Panc1 (cell line): ENCODE results near the gene HSDL1. TPM values are rescaled to one million over a fixed set of nuclear protein-coding genes. Genes with fewer than 3 reads are reported as not detected.
"Not testable (repeated sequence)": the region's sequence is repeated elsewhere in the genome, so short reads cannot be mapped to it uniquely, and the experiment has no call there.

Source experiments
- ATAC-seq: fragments of 200-7000 bp; cut with Tn5 transposase; 2 replicates; pipeline ENCODE4 v1.9.1; 2020; ENCODE audit warnings: mild to moderate bottlenecking, moderate library complexity
- BruUV-seq: library from RNA; stranded (reverse); fragments of 400-500 nt; replicated peaks from 2 replicates; lab custom pipeline; 2021; lab: Mats Ljungman, UMichigan
- CTCF ChIA-PET: fragments of 300-600 bp; sonication (Branson Sonifier 250); formaldehyde crosslinking; loops from one replicate; lab custom pipeline; 2022; ENCODE audit warnings: antibody characterized with exemption; lab: Charles Lee
- POLR2A ChIA-PET: fragments of 300-600 bp; sonication (Branson Sonifier 250); formaldehyde crosslinking; loops from one replicate; lab custom pipeline; 2022; ENCODE audit warnings: antibody characterized with exemption; lab: Charles Lee
- DNase-seq: peaks from one replicate; pipeline ENCODE4 v3.0.0-alpha.2; 2010; ENCODE audit warnings: low read depth, low spot score
- H3K27ac ChIP-seq: 2 replicates; pipeline ENCODE4 v1.5.1; 2011; ENCODE audit warnings: mild to moderate bottlenecking, low read length, inconsistent platforms
- H3K27me3 ChIP-seq: fragments of 200-500 bp; sonication (Bioruptor generic); 2 replicates; pipeline ENCODE4 v1.6.0; 2014; ENCODE audit warnings: low read length, inconsistent platforms; ENCODE audit not compliant: control insufficient read depth, insufficient read depth
- H3K36me3 ChIP-seq: fragments of 200-500 bp; sonication (Bioruptor generic); 2 replicates; pipeline ENCODE4 v1.5.1; 2014; ENCODE audit warnings: inconsistent platforms, mild to moderate bottlenecking, low read length, moderate library complexity; ENCODE audit not compliant: control insufficient read depth, insufficient read depth
- H3K4me1 ChIP-seq: 2 replicates; pipeline ENCODE4 v1.5.1; 2011; ENCODE audit warnings: inconsistent platforms, mild to moderate bottlenecking, low read length, moderate library complexity; ENCODE audit not compliant: control insufficient read depth, insufficient read depth
- H3K4me3 ChIP-seq, 2 experiments: 2 replicates each; pipeline ENCODE4 v1.5.1; 2011 to 2012; ENCODE audit warnings: low read depth in 2 of 2, low read length in 2 of 2, mild to moderate bottlenecking in 2 of 2, inconsistent platforms in 1 of 2, moderate library complexity in 1 of 2
- H3K9me3 ChIP-seq: fragments of 200-500 bp; sonication (Bioruptor generic); 2 replicates; pipeline ENCODE4 v1.5.1; 2014; ENCODE audit warnings: low read depth, mild to moderate bottlenecking, inconsistent platforms, low read length, moderate library complexity; ENCODE audit not compliant: control insufficient read depth, insufficient read depth
- POLR2AphosphoS5 ChIP-seq: IDR thresholded peaks from 2 replicates; pipeline ENCODE4 v1.6.1; 2012; ENCODE audit warnings: mild to moderate bottlenecking, low read depth, low read length, moderate library complexity
- SIN3A ChIP-seq: IDR thresholded peaks from 2 replicates; pipeline ENCODE4 v1.6.1; 2012; ENCODE audit warnings: low read depth, mild to moderate bottlenecking, low read length, moderate library complexity, borderline replicate concordance; ENCODE audit not compliant: insufficient read depth
- TCF7L2 ChIP-seq: IDR thresholded peaks from 2 replicates; pipeline ENCODE4 v1.6.1; 2011; ENCODE audit warnings: mild to moderate bottlenecking, low read depth, low read length, inconsistent platforms
- in situ Hi-C: cut with HindIII; loops from 2 replicates; pipeline ENCODE4 v1.10.0; 2016; ENCODE audit warnings: low sequenced_read_pairs, low pct_unique_long_range_greater_than_20kb
- intact Hi-C: fragments of 100-400 bp; cut with micrococcal nuclease; formaldehyde crosslinking; loops from one replicate; pipeline ENCODE4 v1.10.0; 2022; ENCODE audit not compliant: unreplicated experiment
- total RNA-seq: library from RNA; stranded (reverse); gene quantifications from one replicate; pipeline ENCODE4 v1.2.1, GENCODE V29; 2021; ENCODE audit not compliant: unreplicated experiment
- TF ChIP-seq, protein P1 (sequence below), 2 experiments: IDR thresholded peaks; 2 replicates each; pipeline ENCODE4 v1.6.1; 2011 to 2012; ENCODE audit warnings: low read depth in 2 of 2, control low read depth in 1 of 2, low read length in 1 of 2, mild to moderate bottlenecking in 1 of 2, moderate library complexity in 1 of 2; ENCODE audit not compliant: insufficient read depth in 1 of 2
- TF ChIP-seq, protein P2 (sequence below): fragments of 450-650 bp; IDR thresholded peaks from 2 replicates; pipeline ENCODE4 v1.5.1; 2017; ENCODE audit warnings: mild to moderate bottlenecking

Gene HSDL1
- total RNA-seq, 1 experiment from 2014 or later: 24.6 TPM

DNA sequence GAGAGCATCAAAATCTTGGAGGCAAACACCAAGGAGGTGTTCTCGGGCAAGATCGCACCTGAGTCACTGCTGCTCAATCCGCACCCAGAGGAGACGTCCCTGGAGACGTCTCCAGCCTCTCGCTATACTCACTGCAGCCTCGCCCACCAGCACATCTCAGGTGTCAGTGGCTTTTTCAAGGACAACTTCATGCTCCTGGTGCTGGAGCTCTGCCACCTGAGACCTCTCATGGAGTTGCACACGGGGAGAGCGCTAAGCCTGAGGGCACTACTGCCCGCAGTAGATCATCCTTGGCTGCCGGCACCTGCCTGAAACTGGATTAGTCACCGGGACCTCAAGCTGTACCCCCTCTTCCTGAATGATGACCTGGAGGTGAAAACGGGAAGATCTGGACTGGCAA, 25.6 kb downstream of the HSDL1 start:
- DNase-seq (no peak), ATAC-seq (no peak)
- intact Hi-C loops (no loop called here), in situ Hi-C loops (no loop called here)
- no peak overlapping the region for H3K27ac ChIP-seq
- H3K9me3 ChIP-seq: no peaks in the 10 kb centered on the region
- no peaks in the 10 kb centered on the region; the same call in 1 of the 2 replicates for H3K4me1 ChIP-seq
- peaks cover 11% of the 10 kb centered on the region; the same call in 1 of the 2 replicates for H3K36me3 ChIP-seq
- no TSS peak for BruUV-seq
- ChIA-PET CTCF (no interaction called here), POLR2A (no interaction called here)
- no peak overlapping the region for H3K4me3 ChIP-seq
- TF ChIP-seq, protein P1, sequence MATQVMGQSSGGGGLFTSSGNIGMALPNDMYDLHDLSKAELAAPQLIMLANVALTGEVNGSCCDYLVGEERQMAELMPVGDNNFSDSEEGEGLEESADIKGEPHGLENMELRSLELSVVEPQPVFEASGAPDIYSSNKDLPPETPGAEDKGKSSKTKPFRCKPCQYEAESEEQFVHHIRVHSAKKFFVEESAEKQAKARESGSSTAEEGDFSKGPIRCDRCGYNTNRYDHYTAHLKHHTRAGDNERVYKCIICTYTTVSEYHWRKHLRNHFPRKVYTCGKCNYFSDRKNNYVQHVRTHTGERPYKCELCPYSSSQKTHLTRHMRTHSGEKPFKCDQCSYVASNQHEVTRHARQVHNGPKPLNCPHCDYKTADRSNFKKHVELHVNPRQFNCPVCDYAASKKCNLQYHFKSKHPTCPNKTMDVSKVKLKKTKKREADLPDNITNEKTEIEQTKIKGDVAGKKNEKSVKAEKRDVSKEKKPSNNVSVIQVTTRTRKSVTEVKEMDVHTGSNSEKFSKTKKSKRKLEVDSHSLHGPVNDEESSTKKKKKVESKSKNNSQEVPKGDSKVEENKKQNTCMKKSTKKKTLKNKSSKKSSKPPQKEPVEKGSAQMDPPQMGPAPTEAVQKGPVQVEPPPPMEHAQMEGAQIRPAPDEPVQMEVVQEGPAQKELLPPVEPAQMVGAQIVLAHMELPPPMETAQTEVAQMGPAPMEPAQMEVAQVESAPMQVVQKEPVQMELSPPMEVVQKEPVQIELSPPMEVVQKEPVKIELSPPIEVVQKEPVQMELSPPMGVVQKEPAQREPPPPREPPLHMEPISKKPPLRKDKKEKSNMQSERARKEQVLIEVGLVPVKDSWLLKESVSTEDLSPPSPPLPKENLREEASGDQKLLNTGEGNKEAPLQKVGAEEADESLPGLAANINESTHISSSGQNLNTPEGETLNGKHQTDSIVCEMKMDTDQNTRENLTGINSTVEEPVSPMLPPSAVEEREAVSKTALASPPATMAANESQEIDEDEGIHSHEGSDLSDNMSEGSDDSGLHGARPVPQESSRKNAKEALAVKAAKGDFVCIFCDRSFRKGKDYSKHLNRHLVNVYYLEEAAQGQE (IDR thresholded peaks at IDR 0.05; ENCODE audit: insufficient read depth in 1 of 2, low read depth in 2 of 2, low read length in 1 of 2): no peak
- TF ChIP-seq SIN3A (no peak), TCF7L2 (no peak), POLR2AphosphoS5 (no peak)
- TF ChIP-seq, protein P2, sequence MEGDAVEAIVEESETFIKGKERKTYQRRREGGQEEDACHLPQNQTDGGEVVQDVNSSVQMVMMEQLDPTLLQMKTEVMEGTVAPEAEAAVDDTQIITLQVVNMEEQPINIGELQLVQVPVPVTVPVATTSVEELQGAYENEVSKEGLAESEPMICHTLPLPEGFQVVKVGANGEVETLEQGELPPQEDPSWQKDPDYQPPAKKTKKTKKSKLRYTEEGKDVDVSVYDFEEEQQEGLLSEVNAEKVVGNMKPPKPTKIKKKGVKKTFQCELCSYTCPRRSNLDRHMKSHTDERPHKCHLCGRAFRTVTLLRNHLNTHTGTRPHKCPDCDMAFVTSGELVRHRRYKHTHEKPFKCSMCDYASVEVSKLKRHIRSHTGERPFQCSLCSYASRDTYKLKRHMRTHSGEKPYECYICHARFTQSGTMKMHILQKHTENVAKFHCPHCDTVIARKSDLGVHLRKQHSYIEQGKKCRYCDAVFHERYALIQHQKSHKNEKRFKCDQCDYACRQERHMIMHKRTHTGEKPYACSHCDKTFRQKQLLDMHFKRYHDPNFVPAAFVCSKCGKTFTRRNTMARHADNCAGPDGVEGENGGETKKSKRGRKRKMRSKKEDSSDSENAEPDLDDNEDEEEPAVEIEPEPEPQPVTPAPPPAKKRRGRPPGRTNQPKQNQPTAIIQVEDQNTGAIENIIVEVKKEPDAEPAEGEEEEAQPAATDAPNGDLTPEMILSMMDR: no peak
- H3K27me3 ChIP-seq: no peaks in the 10 kb centered on the region

DNA sequence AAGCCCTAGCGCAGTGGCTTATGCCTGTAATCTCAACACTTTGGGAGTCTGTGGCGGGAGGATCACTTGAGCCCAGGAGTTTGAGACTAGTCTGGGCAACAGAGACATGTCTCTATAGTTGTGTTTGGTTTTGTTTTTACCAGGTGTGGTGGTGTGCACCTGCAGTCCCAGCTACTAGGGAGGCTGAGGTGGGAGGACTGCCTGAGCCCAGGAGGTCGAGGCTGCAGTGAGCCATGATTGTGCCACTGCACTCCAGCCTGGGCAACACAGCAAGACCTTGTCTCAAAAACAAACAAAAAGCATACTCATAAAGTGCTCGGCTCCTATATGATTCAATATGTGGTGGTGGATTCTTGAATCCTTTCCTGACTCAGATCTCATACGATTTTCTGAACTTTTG, 26.7 kb downstream of the HSDL1 start:
- in situ Hi-C loops, H3K27me3 ChIP-seq, H3K4me1 ChIP-seq, BruUV-seq, H3K27ac ChIP-seq, ATAC-seq, POLR2A ChIA-PET, CTCF ChIA-PET, DNase-seq, H3K4me3 ChIP-seq, intact Hi-C loops, H3K9me3 ChIP-seq: not testable (repeated sequence)
- H3K36me3 ChIP-seq: peaks cover 11% of the 10 kb centered on the region; the same call in 1 of the 2 replicates

DNA sequence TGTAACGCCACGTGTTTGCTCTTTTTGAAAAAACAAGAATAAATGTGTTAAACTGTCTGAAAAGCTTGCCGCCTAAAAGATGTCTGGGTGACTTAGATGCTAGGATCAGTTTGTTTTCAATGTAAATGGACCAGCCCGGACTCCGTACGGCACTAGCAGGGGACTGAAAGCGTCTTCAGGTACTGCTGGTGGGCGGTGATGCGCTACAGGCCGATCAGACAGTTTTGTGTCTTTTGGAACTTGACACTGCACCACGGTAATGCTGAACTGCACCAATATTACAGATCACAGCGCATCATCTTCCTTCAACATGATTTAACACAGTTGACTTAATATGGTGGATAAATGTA, 27.5 kb downstream of the HSDL1 start:
- POLR2A ChIA-PET: no interaction called here
- CTCF ChIA-PET: no interaction called here
- DNase-seq: no peak

More for the DNA sequence above, 27.5 kb downstream of the HSDL1 start:
- in situ Hi-C loops (no loop called here), intact Hi-C loops (no loop called here)
- no peak for ATAC-seq
- peak overlapping the region; percentile 80 for H3K27ac ChIP-seq
- no peaks in the 10 kb centered on the region for H3K27me3 ChIP-seq
- H3K4me3 ChIP-seq: peak overlapping the region; percentile 83 to 95
- no peaks in the 10 kb centered on the region for H3K9me3 ChIP-seq
- H3K4me1 ChIP-seq: no peaks in the 10 kb centered on the region; the same call in 1 of the 2 replicates
- peaks cover 11% of the 10 kb centered on the region; the same call in 1 of the 2 replicates for H3K36me3 ChIP-seq
- TF ChIP-seq, protein P1 (IDR thresholded peaks at IDR 0.05; ENCODE audit: insufficient read depth in 1 of 2, low read depth in 2 of 2, low read length in 1 of 2): no peak
- TF ChIP-seq POLR2AphosphoS5 (no peak), SIN3A (no peak), TCF7L2 (no peak)
- TF ChIP-seq, protein P2: no peak
- BruUV-seq: TSS peak; percentile 78
